Measurements from ENCODE around the gene PTH2R. TPM values are rescaled to one million over a fixed set of nuclear protein-coding genes. Genes with fewer than 3 reads are reported as not detected.
"Not testable (repeated sequence)": the region's sequence is repeated elsewhere in the genome, so short reads cannot be mapped to it uniquely, and the experiment has no call there.

Gene PTH2R
- total RNA-seq, 1 donor from 2014 or later: not detected

GRCh38 chr2:208511016-208511415 lies 104.4 kb downstream of the PTH2R start:
- TF ChIP-seq CTCF (IDR thresholded peaks at IDR 0.05): no peak
- no peak overlapping the region for H3K4me3 Mint-ChIP-seq (ENCODE audit: unreplicated experiment)
- no peak for DNase-seq (ENCODE audit: extremely low spot score, unreplicated experiment)
- peaks cover 16% of the 10 kb centered on the region for H3K9me3 Mint-ChIP-seq (ENCODE audit: unreplicated experiment)
- no peak overlapping the region for H3K27ac Mint-ChIP-seq (ENCODE audit: unreplicated experiment)
- no peaks in the 10 kb centered on the region for H3K27me3 Mint-ChIP-seq (ENCODE audit: unreplicated experiment)
- no peaks in the 10 kb centered on the region for H3K4me1 Mint-ChIP-seq (ENCODE audit: unreplicated experiment)
- H3K36me3 Mint-ChIP-seq (ENCODE audit: unreplicated experiment): no peaks in the 10 kb centered on the region

- H3K36me3 Mint-ChIP-seq (ENCODE audit: unreplicated experiment): no peaks in the 10 kb centered on the region
- no peaks in the 10 kb centered on the region for H3K27me3 Mint-ChIP-seq (ENCODE audit: unreplicated experiment)
- H3K27ac Mint-ChIP-seq (ENCODE audit: unreplicated experiment): no peak overlapping the region
- H3K4me1 Mint-ChIP-seq (ENCODE audit: unreplicated experiment): no peaks in the 10 kb centered on the region
- DNase-seq (ENCODE audit: extremely low spot score, unreplicated experiment): no peak
- peaks cover 16% of the 10 kb centered on the region for H3K9me3 Mint-ChIP-seq (ENCODE audit: unreplicated experiment)
- no peak for TF ChIP-seq CTCF (IDR thresholded peaks at IDR 0.05)
- H3K4me3 Mint-ChIP-seq (ENCODE audit: unreplicated experiment): no peak overlapping the region
These were observed 105.0 kb downstream of the PTH2R start for GRCh38 chr2:208511573-208511972.

DNA sequence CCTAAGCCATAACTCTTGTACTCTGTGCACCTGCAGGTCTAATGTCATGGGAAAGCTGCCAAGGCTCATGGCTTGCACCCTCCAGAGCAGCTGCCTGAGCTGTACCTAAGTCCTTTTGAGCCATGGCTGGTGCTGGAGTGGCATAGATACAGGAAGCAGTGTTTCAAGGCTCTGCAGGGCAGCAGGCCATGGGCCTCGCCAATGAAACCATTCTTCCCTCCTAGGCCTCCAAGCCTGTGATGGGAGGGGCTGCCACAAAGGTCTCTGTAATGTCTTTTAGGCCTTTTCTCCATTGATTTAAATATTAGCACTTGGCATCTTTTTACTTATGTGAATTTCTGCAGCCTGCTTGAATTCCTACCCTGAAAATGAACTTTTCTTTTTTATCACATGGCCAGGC lies 108.5 kb downstream of the PTH2R start:
- H3K9me3 Mint-ChIP-seq (ENCODE audit: unreplicated experiment): peaks cover 10% of the 10 kb centered on the region
- H3K4me1 Mint-ChIP-seq (ENCODE audit: unreplicated experiment): no peaks in the 10 kb centered on the region
- TF ChIP-seq CTCF (IDR thresholded peaks at IDR 0.05): no peak
- DNase-seq (ENCODE audit: extremely low spot score, unreplicated experiment): no peak
- H3K27me3 Mint-ChIP-seq (ENCODE audit: unreplicated experiment): no peaks in the 10 kb centered on the region
- H3K36me3 Mint-ChIP-seq (ENCODE audit: unreplicated experiment): no peaks in the 10 kb centered on the region
- H3K27ac Mint-ChIP-seq (ENCODE audit: unreplicated experiment): no peak overlapping the region
- no peak overlapping the region for H3K4me3 Mint-ChIP-seq (ENCODE audit: unreplicated experiment)

GRCh38 chr2:208523069-208523468 lies 116.5 kb downstream of the PTH2R start:
- not testable (repeated sequence) for H3K4me3 Mint-ChIP-seq (ENCODE audit: unreplicated experiment); H3K4me1 Mint-ChIP-seq (ENCODE audit: unreplicated experiment); H3K36me3 Mint-ChIP-seq (ENCODE audit: unreplicated experiment); H3K27ac Mint-ChIP-seq (ENCODE audit: unreplicated experiment); DNase-seq (ENCODE audit: extremely low spot score, unreplicated experiment); H3K27me3 Mint-ChIP-seq (ENCODE audit: unreplicated experiment)
- peaks cover 16% of the 10 kb centered on the region for H3K9me3 Mint-ChIP-seq (ENCODE audit: unreplicated experiment)

GRCh38 chr2:208525165-208525564 lies 118.6 kb downstream of the PTH2R start:
- H3K27ac Mint-ChIP-seq (ENCODE audit: unreplicated experiment); H3K4me1 Mint-ChIP-seq (ENCODE audit: unreplicated experiment); H3K4me3 Mint-ChIP-seq (ENCODE audit: unreplicated experiment); H3K36me3 Mint-ChIP-seq (ENCODE audit: unreplicated experiment); H3K27me3 Mint-ChIP-seq (ENCODE audit: unreplicated experiment); DNase-seq (ENCODE audit: extremely low spot score, unreplicated experiment): not testable (repeated sequence)
- H3K9me3 Mint-ChIP-seq (ENCODE audit: unreplicated experiment): peaks cover 14% of the 10 kb centered on the region

GRCh38 chr2:208529796-208530195 lies 123.2 kb downstream of the PTH2R start:
- H3K4me1 Mint-ChIP-seq (ENCODE audit: unreplicated experiment): no peaks in the 10 kb centered on the region
- no peak for DNase-seq (ENCODE audit: extremely low spot score, unreplicated experiment)
- no peak overlapping the region for H3K27ac Mint-ChIP-seq (ENCODE audit: unreplicated experiment)
- no peaks in the 10 kb centered on the region for H3K36me3 Mint-ChIP-seq (ENCODE audit: unreplicated experiment)
- no peak overlapping the region for H3K4me3 Mint-ChIP-seq (ENCODE audit: unreplicated experiment)
- TF ChIP-seq CTCF (IDR thresholded peaks at IDR 0.05): no peak
- no peaks in the 10 kb centered on the region for H3K27me3 Mint-ChIP-seq (ENCODE audit: unreplicated experiment)
- no peaks in the 10 kb centered on the region for H3K9me3 Mint-ChIP-seq (ENCODE audit: unreplicated experiment)
